HUES48 (cell line): ENCODE measurements around the gene DNAJC15.
A peak's percentile ranks its signal among the peaks of the same experiment; 100 is the strongest.
"Not testable (repeated sequence)": the region's sequence is repeated elsewhere in the genome, so short reads cannot be mapped to it uniquely, and the experiment has no call there.

ENCODE experiments used
- H3K27ac ChIP-seq: one replicate; pipeline ENCODE4 v1.7.0; 2013; ENCODE audit warnings: low read depth, low read length, inconsistent platforms
- H3K27me3 ChIP-seq: 2 replicates; pipeline ENCODE4 v1.6.1; 2013; ENCODE audit warnings: mild to moderate bottlenecking, low read length; ENCODE audit not compliant: control insufficient read depth, insufficient read depth
- H3K36me3 ChIP-seq: 2 replicates; pipeline ENCODE4 v1.6.1; 2013; ENCODE audit warnings: low read length; ENCODE audit not compliant: control insufficient read depth, insufficient read depth
- H3K4me1 ChIP-seq: 2 replicates; pipeline ENCODE4 v1.6.1; 2013; ENCODE audit warnings: mild to moderate bottlenecking, low read length; ENCODE audit not compliant: control insufficient read depth, insufficient read depth
- H3K4me3 ChIP-seq: 2 replicates; pipeline ENCODE4 v1.5.1; 2013; ENCODE audit warnings: mild to moderate bottlenecking, low read depth, low read length
- H3K9ac ChIP-seq: 2 replicates; pipeline ENCODE4 v1.6.1; 2013; ENCODE audit warnings: mild to moderate bottlenecking, low read depth, low read length, moderate library complexity
- H3K9me3 ChIP-seq: 2 replicates; pipeline ENCODE4 v1.6.1; 2013; ENCODE audit warnings: low read length; ENCODE audit not compliant: control insufficient read depth, insufficient read depth

The DNAJC15 gene

DNA sequence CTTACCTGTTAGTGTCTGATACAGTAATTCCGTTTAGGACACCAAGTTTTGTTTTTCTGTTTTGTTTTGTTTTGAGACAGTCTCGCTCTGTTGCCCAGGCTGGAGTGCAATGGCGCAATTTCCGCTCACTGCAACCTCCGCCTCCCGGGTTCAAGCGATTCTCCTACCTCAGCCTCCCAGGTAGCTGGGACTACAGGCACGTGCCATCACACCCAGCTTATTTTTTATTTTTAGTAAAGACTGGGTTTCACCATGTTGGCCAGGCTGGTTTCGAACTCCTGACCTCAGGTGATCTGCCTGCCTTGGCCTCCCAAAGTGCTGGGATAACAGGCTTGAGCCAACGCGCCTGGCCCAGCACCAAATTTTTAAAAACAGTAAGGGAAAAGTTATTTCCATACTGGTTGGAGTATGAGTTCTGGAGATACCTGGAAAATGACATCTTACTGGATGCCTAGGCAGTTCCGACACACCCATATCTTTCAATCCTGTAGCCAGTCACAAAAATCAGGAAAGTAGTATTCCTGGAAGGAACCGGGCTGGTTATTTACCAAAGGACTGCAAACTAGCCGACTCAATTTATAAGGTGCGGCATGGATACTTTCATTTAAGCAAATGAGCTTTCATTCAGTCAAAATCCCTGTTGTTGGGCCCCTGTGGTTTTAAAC is 32.0 kb upstream of the DNAJC15 start:
- peaks cover 13% of the 10 kb centered on the region for H3K4me1 ChIP-seq
- H3K27me3 ChIP-seq: peaks cover 25% of the 10 kb centered on the region
- peak overlapping the region; percentile 67 for H3K27ac ChIP-seq
- H3K9ac ChIP-seq: peak overlapping the region; percentile 53; the same call in 1 of the 2 replicates
- H3K36me3 ChIP-seq, H3K9me3 ChIP-seq: not testable (repeated sequence)
- H3K4me3 ChIP-seq: peak overlapping the region; percentile 62

- Histone ChIP-seq H3K4me3 (peak within 1 kb of the TSS; percentile 62), H3K27me3 (peaks cover 25% of the 10 kb centered on the region), H3K36me3 (no peaks in the 10 kb centered on the region), H3K27ac (peak within 1 kb of the TSS; percentile 67), H3K4me1 (peaks cover 13% of the 10 kb centered on the region), H3K9me3 (no peaks in the 10 kb centered on the region), H3K9ac (peak within 1 kb of the TSS; percentile 53)
Observed at GRCh38 chr13:42991898-42992763, 31.3 kb upstream of the DNAJC15 start, which contains the start of gene EPSTI1. Gene EPSTI1, minus strand, starts transcription at chr13:42992241. Its CDS starts 76 bp downstream, at chr13:42992165.

DNA sequence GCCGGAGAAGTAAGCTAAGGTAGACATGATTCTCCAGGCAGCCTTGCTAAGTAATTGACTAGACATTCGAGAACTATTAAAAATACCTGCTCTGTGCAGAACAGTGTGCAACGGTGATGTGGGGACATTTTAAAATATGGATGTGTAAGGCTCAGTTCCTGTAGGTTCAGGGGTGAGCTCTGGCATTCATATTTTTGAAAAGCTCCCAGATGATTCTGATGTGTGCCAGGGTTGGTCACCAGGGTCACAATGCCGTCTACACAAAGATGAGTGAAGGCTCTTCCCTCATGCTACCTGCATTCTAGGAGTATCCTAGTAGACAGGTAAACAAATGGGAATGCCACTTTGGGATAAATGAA is 30.6 kb upstream of the DNAJC15 start:
- H3K9ac ChIP-seq: no peak overlapping the region
- peaks cover 13% of the 10 kb centered on the region for H3K4me1 ChIP-seq
- no peaks in the 10 kb centered on the region for H3K36me3 ChIP-seq
- H3K9me3 ChIP-seq: no peaks in the 10 kb centered on the region
- peaks cover 25% of the 10 kb centered on the region for H3K27me3 ChIP-seq
- H3K4me3 ChIP-seq: peak overlapping the region; percentile 62
- H3K27ac ChIP-seq: no peak overlapping the region

DNA sequence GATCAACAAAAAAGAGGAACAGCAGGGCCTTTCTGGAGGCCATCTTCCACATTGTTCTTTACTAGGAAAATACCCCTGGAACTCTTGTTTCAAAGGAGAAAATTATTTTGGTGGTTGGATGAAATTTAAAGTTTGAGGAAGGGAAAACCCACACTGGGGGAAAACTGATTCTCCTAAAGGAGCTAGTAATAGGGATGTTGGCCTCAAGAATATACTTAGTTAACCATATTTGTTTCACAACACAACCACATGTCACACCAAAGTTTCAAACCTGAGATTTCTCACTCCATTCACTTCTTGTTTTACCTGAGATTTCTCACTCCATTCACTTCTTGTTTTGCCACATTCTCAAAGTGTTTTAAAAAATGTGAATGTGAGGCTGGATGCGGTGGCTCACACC is 28.5 kb upstream of the DNAJC15 start:
- no peak overlapping the region for H3K4me3 ChIP-seq
- H3K27ac ChIP-seq: no peak overlapping the region
- H3K9me3 ChIP-seq: no peaks in the 10 kb centered on the region
- no peak overlapping the region for H3K9ac ChIP-seq
- peaks cover 25% of the 10 kb centered on the region for H3K27me3 ChIP-seq
- no peaks in the 10 kb centered on the region for H3K36me3 ChIP-seq
- H3K4me1 ChIP-seq: peaks cover 13% of the 10 kb centered on the region

GRCh38 chr13:42996584-42996983 is 26.8 kb upstream of the DNAJC15 start:
- H3K9ac ChIP-seq: no peak overlapping the region
- no peak overlapping the region for H3K4me3 ChIP-seq
- H3K27me3 ChIP-seq: peaks cover 16% of the 10 kb centered on the region
- peaks cover 11% of the 10 kb centered on the region for H3K4me1 ChIP-seq
- no peak overlapping the region for H3K27ac ChIP-seq
- H3K36me3 ChIP-seq: no peaks in the 10 kb centered on the region
- no peaks in the 10 kb centered on the region for H3K9me3 ChIP-seq

DNA sequence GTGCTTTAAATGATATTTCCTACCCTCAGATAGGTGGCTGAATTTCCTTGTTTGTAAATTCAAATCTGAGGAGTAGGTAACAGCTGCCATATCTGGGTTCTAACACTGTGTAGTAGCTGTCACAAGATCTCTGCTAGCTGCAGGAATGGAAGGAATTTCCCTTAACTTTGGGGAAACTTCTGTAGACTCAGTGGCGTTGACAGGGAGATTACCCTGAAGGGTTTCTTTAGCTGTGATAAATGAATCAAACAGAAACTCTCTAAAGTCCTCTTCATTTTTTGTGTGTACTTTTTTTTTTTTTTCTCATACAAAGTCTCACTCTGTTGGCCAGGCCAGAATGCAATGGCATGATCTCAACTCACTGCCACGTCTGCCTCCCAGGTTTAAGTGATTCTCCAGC is 26.0 kb upstream of the DNAJC15 start:
- H3K4me3 ChIP-seq: no peak overlapping the region
- H3K9me3 ChIP-seq: no peaks in the 10 kb centered on the region
- peaks cover 6% of the 10 kb centered on the region for H3K4me1 ChIP-seq
- no peak overlapping the region for H3K9ac ChIP-seq
- H3K36me3 ChIP-seq: no peaks in the 10 kb centered on the region
- no peak overlapping the region for H3K27ac ChIP-seq
- peaks cover 8% of the 10 kb centered on the region for H3K27me3 ChIP-seq

GRCh38 chr13:42999491-42999890 is 23.9 kb upstream of the DNAJC15 start:
- Histone ChIP-seq H3K27ac (no peak overlapping the region), H3K9ac (no peak overlapping the region), H3K9me3 (no peaks in the 10 kb centered on the region), H3K4me3 (no peak overlapping the region), H3K27me3 (no peaks in the 10 kb centered on the region), H3K36me3 (no peaks in the 10 kb centered on the region), H3K4me1 (no peaks in the 10 kb centered on the region)

DNA sequence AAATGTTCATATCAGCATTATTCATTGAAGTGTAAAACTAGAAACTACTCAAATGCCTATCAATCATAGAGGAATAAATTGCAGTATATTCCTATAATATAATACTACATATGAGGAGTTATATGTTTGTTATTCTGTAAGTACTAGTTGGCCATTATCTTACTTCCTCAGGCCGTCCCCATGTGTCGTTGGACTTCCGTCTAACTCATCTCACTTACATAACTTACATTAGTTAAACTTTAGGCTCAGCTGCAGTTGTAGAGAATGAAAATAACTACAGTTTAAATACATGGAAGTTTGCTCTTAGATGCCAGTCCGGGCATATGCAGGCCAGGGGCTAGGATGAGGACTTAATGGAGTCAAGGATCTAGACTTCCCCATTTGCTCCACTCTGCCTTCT is 22.7 kb upstream of the DNAJC15 start:
- Histone ChIP-seq H3K27ac (no peak overlapping the region), H3K9ac (no peak overlapping the region), H3K27me3 (no peaks in the 10 kb centered on the region), H3K4me3 (no peak overlapping the region), H3K4me1 (peaks cover 4% of the 10 kb centered on the region; the same call in 1 of the 2 replicates), H3K9me3 (no peaks in the 10 kb centered on the region), H3K36me3 (no peaks in the 10 kb centered on the region)

- Histone ChIP-seq H3K9ac (no peak overlapping the region), H3K36me3 (no peaks in the 10 kb centered on the region), H3K4me3 (no peak overlapping the region), H3K27ac (no peak overlapping the region), H3K9me3 (no peaks in the 10 kb centered on the region), H3K4me1 (peaks cover 11% of the 10 kb centered on the region; the same call in 1 of the 2 replicates), H3K27me3 (no peaks in the 10 kb centered on the region)
Observed at GRCh38 chr13:43002021-43002420, 21.4 kb upstream of the DNAJC15 start.

DNA sequence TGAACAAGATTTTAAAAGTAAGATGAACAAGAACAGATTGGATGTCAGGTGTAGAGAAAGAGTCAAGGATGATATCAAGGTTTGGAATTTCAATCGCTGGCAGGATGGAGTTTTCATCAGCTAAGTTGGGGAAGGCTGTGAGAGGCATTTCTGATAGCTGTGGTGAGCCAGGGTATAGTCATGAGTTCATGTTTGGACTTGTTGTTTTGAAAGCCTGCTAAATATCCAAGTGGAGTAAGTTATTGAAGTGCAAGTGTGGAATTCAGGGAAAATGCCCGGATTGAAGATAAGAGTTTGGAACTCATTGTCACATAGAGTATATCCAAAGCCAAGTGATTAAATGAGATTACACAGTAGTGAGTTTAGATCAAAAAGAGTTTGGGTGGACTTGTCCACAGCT is 20.4 kb upstream of the DNAJC15 start:
- no peak overlapping the region for H3K9ac ChIP-seq
- no peak overlapping the region for H3K27ac ChIP-seq
- H3K27me3 ChIP-seq: no peaks in the 10 kb centered on the region
- H3K4me3 ChIP-seq: no peak overlapping the region
- peaks cover 16% of the 10 kb centered on the region; the same call in 1 of the 2 replicates for H3K4me1 ChIP-seq
- no peaks in the 10 kb centered on the region for H3K36me3 ChIP-seq
- H3K9me3 ChIP-seq: no peaks in the 10 kb centered on the region

- Histone ChIP-seq H3K27me3 (no peaks in the 10 kb centered on the region), H3K9ac (no peak overlapping the region), H3K9me3 (no peaks in the 10 kb centered on the region), H3K36me3 (no peaks in the 10 kb centered on the region), H3K4me3 (no peak overlapping the region), H3K4me1 (peaks cover 16% of the 10 kb centered on the region; the same call in 1 of the 2 replicates), H3K27ac (no peak overlapping the region)
Observed at GRCh38 chr13:43003729-43004128, 19.7 kb upstream of the DNAJC15 start.
